ENCODE data around the gene STARD13.

The STARD13 gene

DNA sequence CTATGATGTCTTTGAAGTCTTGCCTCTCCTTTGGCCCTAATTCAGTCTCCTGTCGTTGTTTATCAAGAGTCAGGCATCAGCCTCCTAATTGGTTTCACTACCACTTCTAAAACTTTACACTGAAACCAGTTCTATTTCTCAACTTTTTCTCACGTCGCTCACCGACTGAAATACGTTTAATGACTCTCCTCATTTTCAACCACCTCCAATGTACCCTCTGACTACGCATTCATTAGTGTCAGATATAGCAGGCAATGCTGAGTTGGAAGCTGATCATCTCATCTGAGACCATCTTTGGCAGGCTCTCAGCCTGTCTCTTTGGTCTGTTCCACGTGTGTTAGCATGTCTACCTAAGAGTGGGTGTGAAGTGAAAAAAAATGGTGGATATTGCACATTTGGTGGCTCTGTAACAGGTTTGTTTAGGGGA lies 141.2 kb downstream of the STARD13 start:
- no peak for DNase-seq

DNA sequence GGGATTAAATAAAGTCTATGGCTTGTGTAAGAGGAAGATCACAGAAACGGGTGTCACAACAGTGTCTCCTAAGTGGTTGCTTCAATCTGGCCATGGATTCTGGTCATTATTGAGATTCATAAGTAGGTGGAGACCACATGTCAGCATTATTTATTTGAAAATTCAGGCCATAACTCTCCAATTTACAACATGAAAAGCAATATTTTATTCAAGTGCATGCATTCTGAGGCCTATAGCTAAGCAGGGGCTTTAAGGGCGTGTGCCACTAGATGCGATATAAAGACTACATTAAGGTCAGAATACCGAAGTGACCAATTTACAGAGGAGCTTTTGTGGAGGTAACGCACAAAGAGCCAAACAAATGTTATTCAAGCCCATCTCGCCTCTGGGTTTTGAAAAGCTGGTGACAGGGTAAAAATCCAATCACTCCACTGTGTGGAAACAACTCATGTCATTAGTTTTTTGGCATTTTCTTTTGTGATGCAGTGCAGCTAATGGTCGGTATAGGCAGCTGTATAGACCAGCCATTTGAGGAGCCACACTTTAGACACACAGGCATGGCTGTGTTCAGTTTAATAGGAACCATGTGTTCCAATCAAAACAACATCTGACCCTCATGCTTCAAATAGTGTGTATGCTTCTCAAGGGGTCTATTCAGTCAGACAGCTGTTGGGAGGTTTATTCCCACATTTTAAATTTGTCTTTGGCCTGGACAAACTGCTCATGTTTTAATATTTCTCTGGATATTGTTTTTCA lies 145.6 kb downstream of the STARD13 start:
- peak; percentile 22 for DNase-seq

DNA sequence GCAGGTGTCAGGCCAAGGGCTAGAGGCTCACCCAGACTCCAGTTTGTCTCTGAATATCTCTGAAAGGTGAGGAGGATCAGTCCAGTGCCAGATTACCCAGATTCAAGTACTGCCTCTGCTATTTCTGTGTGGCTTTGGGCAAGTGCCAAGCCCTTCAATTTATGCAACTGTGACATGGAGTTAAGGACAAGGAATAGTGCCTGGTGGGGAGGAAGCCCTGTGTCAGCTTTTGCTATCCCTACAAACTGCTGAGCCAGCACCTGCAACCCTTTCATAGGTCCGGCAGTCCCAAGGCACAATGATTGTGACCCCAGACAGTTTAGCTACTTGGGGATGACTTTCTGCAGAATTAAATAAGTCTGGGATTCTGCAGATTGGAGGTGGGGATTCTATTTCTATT lies 146.4 kb downstream of the STARD13 start:
- no peak for DNase-seq

DNA sequence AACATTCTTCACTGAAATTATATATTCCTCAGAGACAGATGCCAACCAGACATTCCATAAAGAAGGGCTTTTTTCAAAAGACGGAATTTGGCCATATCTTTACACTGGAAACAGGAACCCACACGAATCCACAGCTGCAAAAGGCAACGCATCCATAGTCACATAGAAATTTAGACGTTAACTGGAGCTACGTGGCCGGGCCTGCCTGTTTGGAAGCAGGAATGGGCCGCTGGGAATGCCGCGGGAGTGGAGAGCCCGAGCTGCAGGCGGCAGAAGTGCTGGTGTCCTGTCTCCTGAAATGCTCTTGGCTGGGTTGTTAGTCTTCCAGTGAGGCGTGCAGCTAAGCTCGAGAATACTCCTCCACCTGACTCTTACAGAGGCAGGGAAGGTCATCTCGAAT lies 147.1 kb downstream of the STARD13 start:
- peak; percentile 12 for DNase-seq

GRCh38 chr13:33137721-33138120 lies 147.8 kb downstream of the STARD13 start:
- no peak for DNase-seq

DNA sequence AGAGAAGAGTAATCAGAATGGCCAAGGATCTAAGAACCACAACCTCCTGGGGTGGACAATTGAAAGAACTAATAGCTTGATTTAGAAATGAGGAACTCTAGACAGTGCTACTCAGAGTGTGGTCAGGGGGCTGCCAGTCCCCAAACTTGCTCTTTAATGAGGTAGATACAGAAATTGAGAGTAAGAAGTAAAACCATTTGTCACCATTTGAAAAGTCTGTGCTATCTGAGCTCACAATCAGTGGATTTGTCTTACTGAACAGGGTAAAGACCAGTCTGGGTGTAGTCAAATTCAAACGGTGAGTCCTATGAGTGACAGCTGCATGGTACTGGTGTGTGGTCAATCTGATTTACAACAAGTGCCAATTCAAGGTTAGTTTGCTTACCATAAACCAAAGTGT lies 150.5 kb downstream of the STARD13 start:
- no peak for DNase-seq

GRCh38 chr13:33134213-33134612 lies 151.3 kb downstream of the STARD13 start:
- no peak for DNase-seq

DNA sequence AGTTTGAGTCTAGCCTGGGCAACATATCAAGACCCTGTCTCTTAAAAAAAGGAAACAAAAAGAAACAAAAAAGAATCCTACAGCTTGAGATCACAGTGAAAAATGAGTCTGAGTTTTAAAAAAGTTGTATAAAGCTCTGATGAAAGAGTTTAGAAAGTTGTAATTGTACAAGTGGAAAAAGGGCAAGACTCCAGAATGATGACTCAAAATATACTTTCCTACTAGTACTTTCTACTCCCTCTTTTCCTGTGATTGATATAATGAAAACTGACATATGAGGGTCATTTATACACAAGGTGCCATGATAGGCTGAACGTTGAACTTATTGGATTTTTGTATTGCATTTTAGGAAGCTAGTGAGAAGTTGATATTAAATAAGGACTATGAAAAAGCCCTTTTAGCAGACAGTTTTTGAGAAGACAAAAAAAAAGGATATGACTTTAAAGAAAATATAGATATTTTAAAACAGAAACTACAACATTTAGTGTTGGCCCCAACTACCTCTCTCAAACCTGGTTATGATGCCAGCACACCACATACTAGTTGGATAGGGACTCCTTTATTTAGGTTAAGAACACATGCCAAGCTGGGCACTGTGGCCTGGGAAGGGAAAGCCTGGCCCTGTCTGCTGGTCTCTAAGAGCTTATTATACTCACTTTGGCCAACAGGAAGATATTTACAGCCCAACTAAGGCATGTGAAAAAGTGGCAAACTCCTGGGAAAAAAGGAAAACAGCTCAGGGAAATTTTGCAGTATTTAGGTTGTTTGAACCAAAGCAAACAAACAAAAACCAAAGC lies 152.7 kb downstream of the STARD13 start:
- peak; percentile 49 for DNase-seq

GRCh38 chr13:33129886-33130285 lies 155.7 kb downstream of the STARD13 start:
- DNase-seq, result no peak

- DNase-seq, result no peak
These were observed 156.3 kb downstream of the STARD13 start for GRCh38 chr13:33129094-33129832.

DNA sequence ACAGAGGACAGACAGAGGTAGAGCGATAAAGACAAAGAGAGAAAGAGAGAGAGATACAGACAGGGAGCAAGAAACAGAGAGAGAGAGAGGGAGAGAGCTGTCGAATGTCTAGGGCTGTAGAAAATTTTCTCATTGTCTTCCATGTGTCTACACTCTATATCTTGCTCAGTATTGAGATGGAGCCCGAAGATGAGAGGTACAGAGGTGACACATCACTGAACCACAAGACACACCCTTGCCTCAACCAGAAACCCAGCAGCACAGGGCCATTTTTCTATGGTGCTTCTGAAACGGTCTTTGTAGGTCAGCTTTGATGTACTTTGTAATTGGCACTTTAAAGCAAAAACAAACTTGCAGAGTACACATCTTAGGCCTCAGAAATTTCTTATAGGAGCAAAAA lies 157.4 kb downstream of the STARD13 start:
- DNase-seq, result no peak

GRCh38 chr13:33127009-33127551 lies 158.5 kb downstream of the STARD13 start:
- peak; percentile 55 for DNase-seq

GRCh38 chr13:33125821-33126570 lies 159.6 kb downstream of the STARD13 start:
- peak; percentile 95 for DNase-seq

DNA sequence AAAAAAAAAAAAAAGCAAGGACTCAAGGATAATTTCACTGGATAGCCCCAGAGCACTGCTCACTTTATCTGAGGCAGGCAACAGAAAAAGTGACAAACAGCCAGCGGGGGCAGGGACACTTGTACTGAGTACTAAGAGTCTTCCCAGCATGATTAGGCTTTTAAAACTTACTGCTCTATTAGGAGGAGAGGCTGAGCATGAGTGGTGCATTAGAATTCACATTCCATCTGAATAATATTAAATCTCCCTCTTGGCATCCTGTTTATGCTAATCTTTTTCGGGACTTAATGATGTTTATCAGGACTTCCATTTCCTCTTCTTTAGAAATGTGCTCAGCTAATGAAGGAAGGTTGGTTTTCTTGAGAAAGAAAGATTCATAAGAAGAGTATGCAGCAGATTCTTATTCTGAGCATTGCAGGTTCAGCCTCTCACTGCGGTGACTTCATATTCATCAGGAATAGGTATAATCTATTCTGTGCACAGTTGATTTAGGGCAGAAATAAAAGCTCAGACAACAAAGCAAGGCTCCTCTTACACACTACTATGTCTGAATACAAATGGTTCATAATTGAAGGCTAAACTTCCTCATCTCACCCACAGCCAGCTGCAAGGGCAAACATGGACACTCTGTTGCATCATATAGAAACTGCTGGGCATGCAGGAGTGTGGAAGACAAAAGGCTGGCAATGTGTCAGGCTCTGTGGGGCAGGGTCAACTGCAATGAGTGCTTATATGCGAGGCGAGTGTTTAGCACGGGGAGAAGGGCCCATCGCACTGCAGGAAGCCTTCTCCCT lies 162.3 kb downstream of the STARD13 start:
- DNase-seq, result peak; percentile 46

- no peak for DNase-seq
These were observed 165.6 kb downstream of the STARD13 start for GRCh38 chr13:33119856-33120543.

DNA sequence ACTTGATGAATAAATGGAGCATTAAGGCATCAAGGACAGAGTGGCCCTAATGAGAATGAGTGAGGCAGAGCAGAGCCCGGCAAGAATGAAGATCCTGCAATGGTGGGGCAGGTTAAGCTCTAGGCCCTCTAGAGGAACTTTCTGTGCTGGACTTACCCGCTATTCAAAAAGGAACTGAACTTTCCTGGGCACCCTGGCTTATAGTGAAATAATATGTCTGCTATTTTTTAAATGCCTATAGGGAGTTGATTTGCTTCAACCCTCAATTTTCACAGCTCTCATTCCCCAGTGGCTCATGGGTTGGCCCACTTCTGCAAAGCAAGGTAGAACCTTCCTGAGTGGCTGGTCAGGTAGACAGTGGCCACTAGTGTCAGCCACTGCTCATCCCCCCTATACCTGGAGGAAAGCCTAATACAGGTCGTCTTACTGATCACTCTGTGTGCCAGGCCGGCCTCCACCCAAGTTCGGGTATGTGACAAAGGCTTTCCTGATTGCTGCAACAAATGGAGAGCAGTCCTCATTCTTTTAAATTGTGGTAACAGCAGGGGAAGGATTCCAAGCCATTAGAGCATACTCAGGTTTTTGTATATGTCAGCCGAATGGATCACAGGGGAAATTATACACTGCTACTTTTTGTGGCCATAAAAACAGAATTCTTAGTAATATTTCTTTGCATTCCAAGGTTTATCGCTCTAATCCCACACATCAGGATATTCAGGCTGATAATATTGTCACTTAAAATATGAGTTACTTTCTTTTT lies 166.4 kb downstream of the STARD13 start:
- DNase-seq, result peak; percentile 65

GRCh38 chr13:33116321-33117010 lies 169.1 kb downstream of the STARD13 start:
- DNase-seq, result no peak

GRCh38 chr13:33115274-33115673 lies 170.3 kb downstream of the STARD13 start:
- DNase-seq, result no peak

DNA sequence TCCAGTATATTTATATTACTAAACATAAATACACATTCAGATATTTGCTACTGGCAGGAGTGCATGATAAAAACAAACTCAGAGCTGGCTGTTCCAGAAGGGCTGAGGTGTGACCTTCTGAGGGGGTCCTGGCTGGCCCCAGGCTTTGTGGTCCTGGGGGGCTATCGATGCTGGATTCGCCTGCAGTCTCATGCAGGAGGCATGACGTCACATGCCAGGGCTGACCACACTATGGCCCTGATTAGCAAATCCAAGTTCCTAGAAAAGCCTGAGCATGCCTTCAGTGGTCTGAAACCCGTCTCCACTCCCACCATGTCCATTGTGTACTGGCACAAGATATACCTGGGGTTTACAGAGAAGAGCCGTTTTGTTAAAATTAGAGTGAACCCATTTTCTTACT lies 171.4 kb downstream of the STARD13 start:
- no peak for DNase-seq
